Measurements from ENCODE around the gene C1GALT1C1. TPM values are rescaled to one million over a fixed set of nuclear protein-coding genes. Genes with fewer than 3 reads are reported as not detected.

The C1GALT1C1 gene
- polyA plus RNA-seq, 3 donors: 8.3 to 44.3 (median 42.1) TPM

DNA sequence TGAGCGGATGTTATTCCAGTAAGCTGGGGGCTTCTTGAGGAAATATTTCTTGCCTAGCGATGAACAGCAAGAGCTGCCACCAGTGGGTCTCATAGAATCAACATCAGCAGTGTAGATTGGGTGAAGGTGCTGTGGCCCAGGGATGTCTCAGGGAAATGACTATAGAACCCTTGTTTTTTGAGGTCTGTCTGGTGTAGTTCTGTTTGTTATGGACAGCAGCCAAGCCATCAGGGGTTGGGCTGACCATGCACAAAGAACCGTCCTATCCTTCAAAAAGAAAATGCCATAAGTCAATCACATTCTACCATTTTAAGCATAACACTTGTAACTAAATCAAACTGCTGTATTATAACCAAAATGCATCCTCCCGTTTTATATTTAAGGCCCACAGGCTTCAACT is 17.3 kb upstream of the C1GALT1C1 start:
- WGBS (ENCODE audit: insufficient coverage): 93% methylated on average over 2 of the region's 4 CpGs

DNA sequence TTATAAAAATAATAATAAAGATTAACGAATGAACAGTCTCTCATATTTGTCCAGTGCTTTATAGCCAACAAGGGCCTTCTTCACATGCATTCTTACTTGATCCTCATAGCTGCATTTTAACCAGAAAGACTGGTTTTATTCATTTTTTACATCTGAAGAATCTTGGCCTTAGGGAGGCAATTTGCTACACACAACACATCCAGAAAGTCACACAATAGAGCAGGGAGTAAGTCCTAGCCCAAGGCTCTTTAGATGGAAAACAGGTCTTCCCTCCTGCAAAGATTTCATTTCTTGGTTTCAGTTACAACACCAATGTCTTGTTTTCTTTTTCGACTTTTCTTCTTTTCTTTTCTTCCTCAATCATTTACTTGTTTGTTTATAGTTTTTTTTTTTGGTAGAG is 13.0 kb upstream of the C1GALT1C1 start:
- H3K27me3 ChIP-seq (ENCODE audit: control insufficient read depth in 2 of 2, insufficient read depth in 2 of 2, low read length in 2 of 2): no peaks in the 10 kb centered on the region
- Mint-ChIP-seq H3K4me3 (no peak overlapping the region), H3K9me3 (peaks cover 0 to 3% (median 0%) of the 10 kb centered on the region in 7 donors), H3K36me3 (no peaks in the 10 kb centered on the region), H3K27ac (no peak overlapping the region), H3K4me1 (no peaks in the 10 kb centered on the region), H3K27me3 (ENCODE audit: low read depth in 3 of 3) (peaks cover 0 to 6% (median 2%) of the 10 kb centered on the region in 3 donors)
- H3K9me3 ChIP-seq (replicated peaks in 1 of 2; ENCODE audit: control insufficient read depth in 1 of 2, insufficient read depth in 1 of 2, low read length in 2 of 2): no peaks in the 10 kb centered on the region
- no peak overlapping the region for H3K9ac ChIP-seq (ENCODE audit: insufficient read depth, low read length, poor library complexity, severe bottlenecking)
- no peaks in the 10 kb centered on the region for H3K36me3 ChIP-seq (replicated peaks in 1 of 2; ENCODE audit: control insufficient read depth in 1 of 2, insufficient read depth in 2 of 2, low read length in 2 of 2)
- WGBS (ENCODE audit: insufficient coverage): no CpG with 5 or more reads among the region's 2 CpGs
- H3K4me1 ChIP-seq (ENCODE audit: control insufficient read depth in 1 of 2, insufficient read depth in 2 of 2, low read length in 2 of 2): no peaks in the 10 kb centered on the region
- H3K79me2 ChIP-seq (ENCODE audit: insufficient read depth, low read length): no peaks in the 10 kb centered on the region
- no peak overlapping the region for H3K4me3 ChIP-seq (replicated peaks in 1 of 3; ENCODE audit: low read depth in 2 of 3, low read length in 3 of 3)
- H3K27ac ChIP-seq (ENCODE audit: low read depth in 1 of 2, low read length in 2 of 2): no peak overlapping the region
- DNase-seq: no peak
- intact Hi-C loops (cut with micrococcal nuclease): no loop called here
- H2AFZ ChIP-seq (ENCODE audit: insufficient read depth, low read depth, low read length, poor library complexity, severe bottlenecking): no peak overlapping the region
- H4K20me1 ChIP-seq (ENCODE audit: insufficient read depth, low read length): no peaks in the 10 kb centered on the region
- TF ChIP-seq, protein P1, sequence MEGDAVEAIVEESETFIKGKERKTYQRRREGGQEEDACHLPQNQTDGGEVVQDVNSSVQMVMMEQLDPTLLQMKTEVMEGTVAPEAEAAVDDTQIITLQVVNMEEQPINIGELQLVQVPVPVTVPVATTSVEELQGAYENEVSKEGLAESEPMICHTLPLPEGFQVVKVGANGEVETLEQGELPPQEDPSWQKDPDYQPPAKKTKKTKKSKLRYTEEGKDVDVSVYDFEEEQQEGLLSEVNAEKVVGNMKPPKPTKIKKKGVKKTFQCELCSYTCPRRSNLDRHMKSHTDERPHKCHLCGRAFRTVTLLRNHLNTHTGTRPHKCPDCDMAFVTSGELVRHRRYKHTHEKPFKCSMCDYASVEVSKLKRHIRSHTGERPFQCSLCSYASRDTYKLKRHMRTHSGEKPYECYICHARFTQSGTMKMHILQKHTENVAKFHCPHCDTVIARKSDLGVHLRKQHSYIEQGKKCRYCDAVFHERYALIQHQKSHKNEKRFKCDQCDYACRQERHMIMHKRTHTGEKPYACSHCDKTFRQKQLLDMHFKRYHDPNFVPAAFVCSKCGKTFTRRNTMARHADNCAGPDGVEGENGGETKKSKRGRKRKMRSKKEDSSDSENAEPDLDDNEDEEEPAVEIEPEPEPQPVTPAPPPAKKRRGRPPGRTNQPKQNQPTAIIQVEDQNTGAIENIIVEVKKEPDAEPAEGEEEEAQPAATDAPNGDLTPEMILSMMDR (IDR thresholded peaks at IDR 0.05): no peak
- H3K4me2 ChIP-seq (replicated peaks; ENCODE audit: extremely low read depth, low read length, poor library complexity, severe bottlenecking): no peak overlapping the region

More for the DNA sequence above, 17.3 kb upstream of the C1GALT1C1 start:
- no peak for DNase-seq
- intact Hi-C loops (cut with micrococcal nuclease): no loop called here
- H2AFZ ChIP-seq (ENCODE audit: insufficient read depth, low read depth, low read length, poor library complexity, severe bottlenecking): no peak overlapping the region
- H3K27ac Mint-ChIP-seq: no peak overlapping the region
- H3K4me3 ChIP-seq (replicated peaks in 1 of 3; ENCODE audit: low read depth in 2 of 3, low read length in 3 of 3): no peak overlapping the region
- H3K4me2 ChIP-seq (replicated peaks; ENCODE audit: extremely low read depth, low read length, poor library complexity, severe bottlenecking): no peak overlapping the region
- H3K4me1 ChIP-seq (ENCODE audit: control insufficient read depth in 1 of 2, insufficient read depth in 2 of 2, low read length in 2 of 2): no peaks in the 10 kb centered on the region
- no peaks in the 10 kb centered on the region for H3K27me3 ChIP-seq (ENCODE audit: control insufficient read depth in 2 of 2, insufficient read depth in 2 of 2, low read length in 2 of 2)
- no peak overlapping the region for H3K9ac ChIP-seq (ENCODE audit: insufficient read depth, low read length, poor library complexity, severe bottlenecking)
- no peaks in the 10 kb centered on the region for H3K79me2 ChIP-seq (ENCODE audit: insufficient read depth, low read length)
- no peak overlapping the region for H3K27ac ChIP-seq (ENCODE audit: low read depth in 1 of 2, low read length in 2 of 2)
- no peaks in the 10 kb centered on the region for H4K20me1 ChIP-seq (ENCODE audit: insufficient read depth, low read length)
- no peaks in the 10 kb centered on the region for H3K4me1 Mint-ChIP-seq
- TF ChIP-seq, protein P1 (IDR thresholded peaks at IDR 0.05): no peak
- no peak overlapping the region for H3K4me3 Mint-ChIP-seq
- peaks cover 0 to 6% (median 2%) of the 10 kb centered on the region in 3 donors for H3K27me3 Mint-ChIP-seq (ENCODE audit: low read depth in 3 of 3)
- no peaks in the 10 kb centered on the region for H3K36me3 Mint-ChIP-seq
- H3K9me3 ChIP-seq (replicated peaks in 1 of 2; ENCODE audit: control insufficient read depth in 1 of 2, insufficient read depth in 1 of 2, low read length in 2 of 2): no peaks in the 10 kb centered on the region
- H3K36me3 ChIP-seq (replicated peaks in 1 of 2; ENCODE audit: control insufficient read depth in 1 of 2, insufficient read depth in 2 of 2, low read length in 2 of 2): no peaks in the 10 kb centered on the region
- H3K9me3 Mint-ChIP-seq: peaks cover 0 to 3% (median 0%) of the 10 kb centered on the region in 7 donors
